NT2/D1 (cell line): ENCODE measurements around the gene DTX2.

Experiments used
- SUZ12 ChIP-seq: IDR thresholded peaks from 2 replicates; pipeline ENCODE4 v1.6.1; 2011; ENCODE audit not compliant: insufficient read length, insufficient read depth; ENCODE audit errors: extremely low read depth
- ZNF274 ChIP-seq: IDR thresholded peaks from 2 replicates; pipeline ENCODE4 v1.6.1; 2011; ENCODE audit warnings: mild to moderate bottlenecking, low read depth, low read length

- TF ChIP-seq ZNF274 (no peak), SUZ12 (no peak)
These were observed 31.3 kb upstream of the DTX2 start for GRCh38 chr7:76430211-76430610.
